Breast epithelium (tissue), 4 donors: ENCODE results near the gene NUB1. TPM values are rescaled to one million over a fixed set of nuclear protein-coding genes. Genes with fewer than 3 reads are reported as not detected.

Experiments
- DNase-seq, 2 donors: peaks; one replicate each; pipeline ENCODE4 v3.0.0-alpha.2; 2019; ENCODE audit warnings: low spot score in 2 of 2
- H3K27ac ChIP-seq, 2 donors: fragments of 200-600 bp; sonication (generic) in 1 of 2; one replicate each; pipeline ENCODE4 v1.5.1; 2016 to 2019; ENCODE audit warnings: mild to moderate bottlenecking in 1 of 2
- H3K27me3 ChIP-seq, 2 donors: fragments of 200-600 bp; sonication (generic) in 1 of 2; one replicate each; pipeline versions ENCODE4 v1.5.1 to v1.6.0; 2017 to 2019; ENCODE audit warnings: control low read depth in 1 of 2, mild to moderate bottlenecking in 1 of 2
- H3K36me3 ChIP-seq: fragments of 200-600 bp; one replicate; pipeline ENCODE4 v1.5.1; 2019
- H3K4me1 ChIP-seq, 2 donors: fragments of 200-600 bp; sonication (generic); one replicate each; pipeline ENCODE4 v1.5.1; 2016 to 2019; ENCODE audit warnings: control low read depth in 1 of 2
- H3K4me3 ChIP-seq, 3 donors: fragments of 200-600 bp; sonication (generic); 1 replicate in 2 of 3; 2 replicates in 1 of 3; pipeline ENCODE4 v1.5.1; 2016 to 2019; ENCODE audit warnings: mild to moderate bottlenecking in 3 of 3, moderate library complexity in 2 of 3
- H3K9me3 ChIP-seq, 2 donors: fragments of 200-600 bp; sonication (generic) in 1 of 2; one replicate each; pipeline ENCODE4 v1.5.1; 2016 to 2019; ENCODE audit warnings: control low read depth in 1 of 2
- CTCF ChIP-seq, 3 donors: fragments of 450-650 bp; IDR thresholded peaks; one replicate each; pipeline ENCODE4 v1.5.1; 2016 to 2017; ENCODE audit warnings: antibody characterized with exemption in 3 of 3, mild to moderate bottlenecking in 3 of 3, moderate library complexity in 3 of 3
- POLR2A ChIP-seq: fragments of 450-650 bp; IDR thresholded peaks from one replicate; pipeline ENCODE4 v1.6.1; 2016; ENCODE audit warnings: antibody characterized with exemption, mild to moderate bottlenecking, moderate library complexity
- POLR2AphosphoS5 ChIP-seq, 3 donors: sonication (generic); formaldehyde crosslinking; IDR thresholded peaks; one replicate each; pipeline ENCODE4 v1.6.1; 2017; ENCODE audit warnings: antibody characterized with exemption in 3 of 3
- intact Hi-C: fragments of 100-400 bp; cut with DNase I; formaldehyde crosslinking; loops from one replicate; pipeline ENCODE4 v1.15.1; 2023; ENCODE audit warnings: low total_unique reads
- total RNA-seq, 3 donors: library from RNA; depleted of rRNA; stranded (reverse); fragments of >200 nt; gene quantifications; one replicate each; pipeline ENCODE4 v1.1.0, GENCODE V29; 2016

The NUB1 gene
- total RNA-seq, 3 donors from 2014 or later = 61.9 to 71.7 (median 62.7) TPM

GRCh38 chr7:151337346-151337745 lies 4.3 kb upstream of the NUB1 start:
- no peaks in the 10 kb centered on the region for H3K36me3 ChIP-seq
- no peaks in the 10 kb centered on the region for H3K27me3 ChIP-seq
- TF ChIP-seq POLR2AphosphoS5 (IDR thresholded peaks at IDR 0.05) (no peak), POLR2A (no peak), CTCF (IDR thresholded peaks at IDR 0.05) (no peak)
- DNase-seq = no peak
- no peaks in the 10 kb centered on the region for H3K9me3 ChIP-seq
- H3K4me1 ChIP-seq = no peaks in the 10 kb centered on the region
- no peak overlapping the region for H3K27ac ChIP-seq
- intact Hi-C loops = no loop called here
- H3K4me3 ChIP-seq = no peak overlapping the region

DNA sequence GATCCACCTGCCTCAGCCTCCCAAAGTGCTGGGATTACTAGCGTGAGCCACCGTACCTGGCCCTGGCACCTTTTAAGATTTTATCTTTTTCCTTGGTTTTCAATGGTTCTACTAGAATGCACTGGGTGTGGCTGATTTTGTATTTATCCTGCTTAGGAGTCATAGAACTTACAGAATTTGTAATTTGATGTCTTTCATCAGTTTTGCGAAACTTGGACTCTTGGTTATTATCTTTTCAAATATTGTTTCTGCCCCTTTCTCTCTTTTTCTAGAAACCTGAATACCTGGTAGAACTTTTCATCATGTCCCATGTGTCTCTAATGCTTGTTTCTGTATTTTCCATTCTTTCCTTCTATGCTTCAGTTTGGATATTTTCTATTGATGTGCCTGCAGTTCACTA lies 2.8 kb upstream of the NUB1 start:
- TF ChIP-seq POLR2A = no peak
- no peak for TF ChIP-seq POLR2AphosphoS5 (IDR thresholded peaks at IDR 0.05)
- no peak for TF ChIP-seq CTCF (IDR thresholded peaks at IDR 0.05)
- Histone ChIP-seq H3K4me3 (no peak overlapping the region), H3K9me3 (no peaks in the 10 kb centered on the region), H3K36me3 (no peaks in the 10 kb centered on the region), H3K27ac (no peak overlapping the region), H3K27me3 (no peaks in the 10 kb centered on the region), H3K4me1 (peaks cover 0 to 11% of the 10 kb centered on the region in 2 donors)
- DNase-seq = no peak
- intact Hi-C loops = no loop called here

GRCh38 chr7:151339651-151340382 lies 1.8 kb upstream of the NUB1 start:
- TF ChIP-seq POLR2AphosphoS5 (IDR thresholded peaks at IDR 0.05) (no peak), POLR2A (no peak), CTCF (IDR thresholded peaks at IDR 0.05) (no peak)
- Histone ChIP-seq H3K4me3 (peak overlapping the region in 1 of 3 donors; percentile 27), H3K9me3 (no peaks in the 10 kb centered on the region), H3K27ac (peak overlapping the region; percentile 48 to 87), H3K4me1 (peaks cover 0 to 11% of the 10 kb centered on the region in 2 donors), H3K36me3 (no peaks in the 10 kb centered on the region), H3K27me3 (no peaks in the 10 kb centered on the region)
- intact Hi-C loops = no loop called here
- no peak for DNase-seq

DNA sequence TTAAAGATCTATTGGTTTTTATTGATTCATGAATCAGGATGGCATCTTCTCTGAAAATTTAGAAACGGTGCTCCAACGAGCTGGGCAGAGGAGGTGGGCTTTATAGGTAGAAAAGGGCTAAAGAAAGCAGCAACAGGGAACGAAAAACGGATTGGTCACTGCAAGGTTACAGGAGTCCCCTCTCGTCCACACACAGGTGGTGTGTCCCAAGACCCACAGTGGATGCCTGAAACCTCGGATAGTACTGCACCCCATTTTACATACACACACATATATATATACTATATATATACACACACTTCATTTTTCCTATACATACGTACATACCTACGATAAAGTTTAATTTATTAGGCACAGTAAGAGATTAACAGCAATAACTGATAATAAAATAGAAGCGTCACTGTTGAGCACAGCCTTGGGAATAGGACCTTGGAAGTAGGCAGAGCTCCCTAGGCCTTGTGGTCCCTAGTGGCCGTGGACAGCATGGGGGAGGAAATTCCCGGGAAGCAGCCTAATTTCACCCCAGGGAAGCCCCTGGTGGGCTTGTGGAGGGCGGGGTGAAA lies 737 bp upstream of the NUB1 start:
- Histone ChIP-seq H3K4me3 (peak overlapping the region; percentile 77 to 93 (median 86)), H3K36me3 (no peaks in the 10 kb centered on the region), H3K27me3 (no peaks in the 10 kb centered on the region), H3K27ac (peak overlapping the region; percentile 87 to 91), H3K4me1 (peaks cover 0 to 11% of the 10 kb centered on the region in 2 donors), H3K9me3 (no peaks in the 10 kb centered on the region)
- DNase-seq = no peak
- intact Hi-C loops = no loop called here
- TF ChIP-seq CTCF (IDR thresholded peaks at IDR 0.05) (no peak), POLR2AphosphoS5 (IDR thresholded peaks at IDR 0.05) (no peak), POLR2A (no peak)

DNA sequence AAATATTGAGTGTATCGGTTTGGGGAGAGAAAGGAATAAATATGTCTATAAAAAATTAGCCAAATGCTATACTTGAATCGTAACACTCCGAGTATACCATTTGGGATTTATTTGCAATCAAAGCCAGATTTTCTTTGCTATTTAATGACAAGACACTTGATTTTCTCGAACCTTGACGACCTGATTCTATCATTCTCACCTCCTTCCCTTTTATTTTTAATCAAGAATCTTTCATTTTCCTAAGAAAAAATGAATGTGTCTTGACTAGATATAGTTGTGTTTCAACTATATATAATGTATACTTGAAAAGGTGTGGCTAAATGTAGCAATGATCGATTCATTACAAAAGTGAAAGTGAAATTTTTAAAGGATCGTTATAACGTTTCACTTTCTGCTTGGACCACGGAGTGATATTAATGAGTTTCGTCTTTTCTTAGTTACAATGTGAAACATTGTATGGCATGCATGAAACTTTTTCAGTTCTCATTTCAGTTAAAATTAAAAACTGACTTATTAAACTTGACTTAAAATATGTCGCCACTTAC lies 562 bp downstream of the NUB1 start:
- H3K9me3 ChIP-seq = no peaks in the 10 kb centered on the region
- H3K4me1 ChIP-seq = peaks cover 0 to 11% of the 10 kb centered on the region in 2 donors
- H3K27me3 ChIP-seq = no peaks in the 10 kb centered on the region
- peak overlapping the region; percentile 87 to 91 for H3K27ac ChIP-seq
- peak overlapping the region; percentile 77 to 93 (median 86) for H3K4me3 ChIP-seq
- no peak for DNase-seq
- intact Hi-C loops = no loop called here
- TF ChIP-seq POLR2A (no peak), CTCF (IDR thresholded peaks at IDR 0.05) (no peak), POLR2AphosphoS5 (IDR thresholded peaks at IDR 0.05) (no peak)
- no peaks in the 10 kb centered on the region for H3K36me3 ChIP-seq
